GM18517 (cell line): ENCODE measurements around the gene ARHGAP6.

Source experiments
- ATAC-seq: cut with Tn5 transposase; IDR thresholded peaks from one replicate; pipeline ENCODE4 v1.9.1; 2021; ENCODE audit warnings: mild to moderate bottlenecking, moderate library complexity; ENCODE audit not compliant: unreplicated experiment

The ARHGAP6 gene

GRCh38 chrX:11089802-11090201 is 575.9 kb downstream of the ARHGAP6 start:
- ATAC-seq: no peak
